ENCODE results near the gene FEM1A.
"Not testable (repeated sequence)": the region's sequence is repeated elsewhere in the genome, so short reads cannot be mapped to it uniquely, and the experiment has no call there.

Gene FEM1A

GRCh38 chr19:4800591-4801081 lies 9.1 kb downstream of the FEM1A start:
- DNase-seq (ENCODE audit: low read depth): no peak
- H3K4me3 ChIP-seq (ENCODE audit: low read depth, low read length): no peak overlapping the region
- TF ChIP-seq CTCF (IDR thresholded peaks at IDR 0.05; ENCODE audit: low read depth, low read length) (no peak), MAX (IDR thresholded peaks at IDR 0.05; ENCODE audit: low read depth, low read length) (no peak), POLR2A (IDR thresholded peaks at IDR 0.05; ENCODE audit: extremely low read depth, insufficient read length) (no peak), MYC (IDR thresholded peaks at IDR 0.05; ENCODE audit: low read depth, low read length) (no peak)

- H3K4me3 ChIP-seq (ENCODE audit: low read depth, low read length): no peak overlapping the region
- TF ChIP-seq CTCF (IDR thresholded peaks at IDR 0.05; ENCODE audit: low read depth, low read length) (no peak), POLR2A (IDR thresholded peaks at IDR 0.05; ENCODE audit: extremely low read depth, insufficient read length) (no peak), MYC (IDR thresholded peaks at IDR 0.05; ENCODE audit: low read depth, low read length) (no peak), MAX (IDR thresholded peaks at IDR 0.05; ENCODE audit: low read depth, low read length) (no peak)
- DNase-seq (ENCODE audit: low read depth): no peak
Measured at GRCh38 chr19:4801085-4801619, 9.6 kb downstream of the FEM1A start.

- H3K4me3 ChIP-seq (ENCODE audit: low read depth, low read length): no peak overlapping the region
- TF ChIP-seq MAX (IDR thresholded peaks at IDR 0.05; ENCODE audit: low read depth, low read length): no peak
- no peak for TF ChIP-seq POLR2A (IDR thresholded peaks at IDR 0.05; ENCODE audit: extremely low read depth, insufficient read length)
- no peak for TF ChIP-seq MYC (IDR thresholded peaks at IDR 0.05; ENCODE audit: low read depth, low read length)
- DNase-seq (ENCODE audit: low read depth): no peak
Measured at GRCh38 chr19:4802711-4803110, 11.2 kb downstream of the FEM1A start.

GRCh38 chr19:4803736-4804695 lies 12.5 kb downstream of the FEM1A start:
- peak; percentile 81 for TF ChIP-seq CTCF (IDR thresholded peaks at IDR 0.05; ENCODE audit: low read depth, low read length)
- TF ChIP-seq MAX (IDR thresholded peaks at IDR 0.05; ENCODE audit: low read depth, low read length): no peak
- no peak overlapping the region for H3K4me3 ChIP-seq (ENCODE audit: low read depth, low read length)
- peak; percentile 66 for DNase-seq (ENCODE audit: low read depth)

GRCh38 chr19:4805140-4805539 lies 13.6 kb downstream of the FEM1A start:
- not testable (repeated sequence) for H3K4me3 ChIP-seq (ENCODE audit: low read depth, low read length); DNase-seq (ENCODE audit: low read depth)

GRCh38 chr19:4806384-4806783 lies 14.8 kb downstream of the FEM1A start:
- TF ChIP-seq POLR2A (IDR thresholded peaks at IDR 0.05; ENCODE audit: extremely low read depth, insufficient read length) (no peak), MAX (IDR thresholded peaks at IDR 0.05; ENCODE audit: low read depth, low read length) (no peak), MYC (IDR thresholded peaks at IDR 0.05; ENCODE audit: low read depth, low read length) (no peak), CTCF (IDR thresholded peaks at IDR 0.05; ENCODE audit: low read depth, low read length) (no peak)
- no peak for DNase-seq (ENCODE audit: low read depth)

More at GRCh38 chr19:4806384-4806783, 14.8 kb downstream of the FEM1A start:
- H3K4me3 ChIP-seq (ENCODE audit: low read depth, low read length): no peak overlapping the region
